ENCODE measurements around the gene GORASP2. TPM values are rescaled to one million over a fixed set of nuclear protein-coding genes. Genes with fewer than 3 reads are reported as not detected.

The GORASP2 gene
- total RNA-seq, 2 experiments from 2014 or later = 68.4 to 70.6 TPM

DNA sequence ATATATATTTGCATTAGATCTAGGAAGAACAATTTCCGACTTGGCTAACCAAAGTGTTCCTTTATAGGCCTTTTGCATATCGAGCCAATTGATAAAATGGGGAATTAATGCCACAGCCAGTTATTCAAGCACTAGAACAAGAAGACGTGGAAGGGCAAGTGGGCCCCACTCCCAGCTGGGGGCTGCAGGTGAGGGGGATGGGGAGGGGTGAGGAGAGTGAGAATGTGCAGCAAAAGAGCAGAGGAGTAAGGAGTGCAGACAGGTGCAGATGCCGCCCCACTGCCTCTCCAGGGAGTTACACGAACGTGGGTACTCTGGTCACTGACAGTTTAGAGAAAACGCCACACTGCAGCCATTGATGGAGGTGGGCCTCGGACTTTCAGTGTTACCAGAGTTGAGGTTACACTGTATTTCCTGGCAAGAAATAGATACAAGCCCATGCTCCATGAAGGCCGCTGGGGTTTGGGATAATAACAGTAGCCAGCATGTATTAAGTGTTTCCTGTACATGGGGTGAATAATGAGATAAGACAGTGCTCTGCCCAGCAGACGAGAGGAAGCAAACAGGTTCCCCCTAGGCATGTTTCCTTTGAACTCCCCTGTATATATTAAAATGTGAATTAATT lies 40.9 kb downstream of the GORASP2 start:
- DNase-seq (no peak), ATAC-seq (no peak)
- no peak overlapping the region for H3K4me3 Mint-ChIP-seq
- H3K9me3 Mint-ChIP-seq = no peaks in the 10 kb centered on the region
- CTCF ChIA-PET = interaction anchor here (1.6 kb wide), 1 partner anchor 117 kb away, joined by 6 read pairs; no protein-coding TSS in a partner anchor
- no peak overlapping the region for H3K27ac Mint-ChIP-seq
- H3K36me3 Mint-ChIP-seq (ENCODE audit: low read depth) = peaks cover 15% of the 10 kb centered on the region
- peaks cover 6% of the 10 kb centered on the region for H3K4me1 Mint-ChIP-seq (ENCODE audit: low read depth)
- intact Hi-C loops (cut with micrococcal nuclease) = loop anchor here (5.0 to 10.0 kb wide), 3 partner anchors 117 to 447 kb away; no protein-coding TSS in a partner anchor
- no peaks in the 10 kb centered on the region for H3K27me3 Mint-ChIP-seq
- POLR2A ChIA-PET = interaction anchor here (0.9 kb wide), 1 partner anchor 15 kb away, joined by 4 read pairs; no protein-coding TSS in a partner anchor
- TF ChIP-seq, protein P1, sequence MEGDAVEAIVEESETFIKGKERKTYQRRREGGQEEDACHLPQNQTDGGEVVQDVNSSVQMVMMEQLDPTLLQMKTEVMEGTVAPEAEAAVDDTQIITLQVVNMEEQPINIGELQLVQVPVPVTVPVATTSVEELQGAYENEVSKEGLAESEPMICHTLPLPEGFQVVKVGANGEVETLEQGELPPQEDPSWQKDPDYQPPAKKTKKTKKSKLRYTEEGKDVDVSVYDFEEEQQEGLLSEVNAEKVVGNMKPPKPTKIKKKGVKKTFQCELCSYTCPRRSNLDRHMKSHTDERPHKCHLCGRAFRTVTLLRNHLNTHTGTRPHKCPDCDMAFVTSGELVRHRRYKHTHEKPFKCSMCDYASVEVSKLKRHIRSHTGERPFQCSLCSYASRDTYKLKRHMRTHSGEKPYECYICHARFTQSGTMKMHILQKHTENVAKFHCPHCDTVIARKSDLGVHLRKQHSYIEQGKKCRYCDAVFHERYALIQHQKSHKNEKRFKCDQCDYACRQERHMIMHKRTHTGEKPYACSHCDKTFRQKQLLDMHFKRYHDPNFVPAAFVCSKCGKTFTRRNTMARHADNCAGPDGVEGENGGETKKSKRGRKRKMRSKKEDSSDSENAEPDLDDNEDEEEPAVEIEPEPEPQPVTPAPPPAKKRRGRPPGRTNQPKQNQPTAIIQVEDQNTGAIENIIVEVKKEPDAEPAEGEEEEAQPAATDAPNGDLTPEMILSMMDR (IDR thresholded peaks at IDR 0.05) = no peak

DNA sequence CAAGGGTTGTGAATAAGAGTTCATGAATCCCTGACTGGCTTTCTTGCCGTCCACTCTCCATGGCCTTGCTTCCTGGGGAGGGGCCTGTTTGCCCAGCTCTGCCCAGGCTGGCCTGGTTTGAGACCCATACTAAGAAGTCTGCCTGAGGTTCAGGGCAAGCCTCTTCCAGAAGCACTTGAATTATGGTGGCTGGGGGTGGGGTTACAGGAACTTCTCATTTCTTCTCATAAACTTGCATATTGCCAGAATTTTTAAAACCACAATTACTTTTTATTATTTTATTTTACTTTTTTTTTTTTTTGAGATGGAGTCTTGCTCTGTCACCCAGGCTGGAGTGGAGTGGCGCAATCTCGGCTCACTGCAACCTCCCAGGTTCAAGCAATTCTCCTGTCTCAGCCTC lies 42.0 kb downstream of the GORASP2 start:
- Mint-ChIP-seq H3K4me3 (no peak overlapping the region), H3K9me3 (no peaks in the 10 kb centered on the region), H3K27me3 (no peaks in the 10 kb centered on the region), H3K36me3 (ENCODE audit: low read depth) (peaks cover 10% of the 10 kb centered on the region), H3K4me1 (ENCODE audit: low read depth) (peaks cover 6% of the 10 kb centered on the region), H3K27ac (no peak overlapping the region)
- DNase-seq (no peak), ATAC-seq (no peak)
- intact Hi-C loops (cut with micrococcal nuclease) = loop anchor here (5.0 to 10.0 kb wide), 3 partner anchors 116 to 446 kb away; no protein-coding TSS in a partner anchor
- ChIA-PET POLR2A (no interaction called here), CTCF (no interaction called here)
- TF ChIP-seq, protein P1 (IDR thresholded peaks at IDR 0.05) = no peak

DNA sequence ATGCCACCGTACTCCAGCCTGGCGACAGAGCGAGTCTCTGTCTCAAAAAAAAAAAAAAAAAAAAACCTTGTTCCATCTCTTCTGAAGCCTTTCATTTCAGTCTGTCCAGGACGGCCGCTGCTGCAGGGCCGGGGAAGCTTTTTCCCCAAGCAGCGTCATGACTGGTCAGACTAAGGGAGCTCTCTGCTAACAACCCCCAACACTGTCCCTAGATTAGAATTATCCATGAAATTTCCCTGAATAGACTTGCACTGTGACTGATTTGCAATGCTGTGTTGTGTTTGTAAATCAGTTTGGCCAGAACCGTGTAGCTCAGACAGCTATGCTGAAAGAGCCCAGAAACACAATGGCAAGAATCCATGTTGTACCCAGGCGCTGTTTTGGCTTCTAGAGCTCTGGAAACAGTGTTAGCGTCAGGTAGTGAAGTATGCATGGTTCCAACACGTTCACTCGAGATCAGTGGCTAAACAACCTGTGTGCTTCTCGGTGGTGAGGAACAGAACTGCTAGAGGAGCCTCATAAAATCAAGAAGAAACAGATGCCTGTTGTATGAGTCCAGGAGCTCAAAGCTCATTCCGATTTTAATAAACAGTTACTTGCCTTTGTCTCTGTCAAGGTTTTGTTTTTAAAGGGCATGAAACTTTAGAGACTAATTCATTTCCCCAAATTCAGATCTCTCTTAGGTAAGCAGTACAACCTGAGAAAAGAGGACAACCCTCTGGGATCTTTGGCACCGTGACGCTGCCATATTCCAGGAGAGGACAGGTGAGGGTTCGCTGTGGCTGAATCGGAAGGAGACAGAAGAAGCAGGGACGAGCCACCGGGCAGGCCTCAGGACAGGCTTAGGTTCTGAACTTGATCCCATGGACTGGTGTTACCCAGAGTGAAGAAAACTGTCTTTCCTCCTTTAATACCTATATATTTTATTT lies 43.5 kb downstream of the GORASP2 start:
- Mint-ChIP-seq H3K9me3 (no peaks in the 10 kb centered on the region), H3K4me1 (ENCODE audit: low read depth) (peaks cover 6% of the 10 kb centered on the region), H3K4me3 (peak overlapping the region; percentile 52), H3K27ac (peak overlapping the region; percentile 48), H3K36me3 (ENCODE audit: low read depth) (peaks cover under 1% of the 10 kb centered on the region), H3K27me3 (no peaks in the 10 kb centered on the region)
- intact Hi-C loops (cut with micrococcal nuclease) = loop anchor here (2.0 to 10.0 kb wide), 4 partner anchors 115 to 445 kb away; no protein-coding TSS in a partner anchor
- DNase-seq (no peak), ATAC-seq (no peak)
- CTCF ChIA-PET = interaction anchor here (0.6 to 3.0 kb wide), 34 partner anchors 9 to 479 kb away, joined by 3 to 25 read pairs (median 4); partner anchors contain the start of genes DCAF17, GORASP2 and METTL8
- TF ChIP-seq, protein P1 (IDR thresholded peaks at IDR 0.05) = no peak
- POLR2A ChIA-PET = interaction anchor here (0.7 to 1.6 kb wide), 6 partner anchors 10 to 462 kb away, joined by 3 to 8 read pairs (median 4); partner anchors contain the start of genes DCAF17, GORASP2 and METTL8

DNA sequence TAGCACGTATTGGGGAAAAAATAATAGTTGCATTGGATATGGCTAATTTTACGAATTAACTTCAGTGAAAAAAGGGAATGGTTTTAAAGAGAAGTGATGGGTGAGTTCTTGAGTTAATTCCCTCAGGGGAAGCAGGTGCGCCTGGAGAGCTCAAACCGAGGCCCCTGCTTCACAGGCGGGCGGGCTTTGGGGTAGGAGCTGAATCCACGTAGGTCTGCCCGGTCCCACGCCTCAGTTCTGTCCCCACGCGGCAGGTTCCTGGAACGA lies 44.1 kb downstream of the GORASP2 start:
- Mint-ChIP-seq H3K36me3 (ENCODE audit: low read depth) (no peaks in the 10 kb centered on the region), H3K27ac (peak overlapping the region; percentile 48), H3K4me1 (ENCODE audit: low read depth) (peaks cover 6% of the 10 kb centered on the region), H3K27me3 (no peaks in the 10 kb centered on the region), H3K4me3 (peak overlapping the region; percentile 52), H3K9me3 (no peaks in the 10 kb centered on the region)
- CTCF ChIA-PET = interaction anchor here (0.6 to 3.0 kb wide), 34 partner anchors 10 to 479 kb away, joined by 3 to 25 read pairs (median 4); partner anchors contain the start of genes DCAF17, GORASP2 and METTL8
- no peak for DNase-seq
- ATAC-seq = no peak
- TF ChIP-seq, protein P1 (IDR thresholded peaks at IDR 0.05) = no peak
- POLR2A ChIA-PET = interaction anchor here (0.7 to 1.6 kb wide), 5 partner anchors 11 to 461 kb away, joined by 3 to 4 read pairs (median 4); partner anchors contain the start of genes DCAF17 and METTL8
- intact Hi-C loops (cut with micrococcal nuclease) = loop anchor here (2.0 to 10.0 kb wide), 4 partner anchors 114 to 444 kb away; no protein-coding TSS in a partner anchor

Data from activated CD8-positive, alpha-beta T cell treated with anti-CD3 and anti-CD28 coated beads for 36 hours (primary cell).